ENCODE measurements around the gene IL17C. TPM values are rescaled to one million over a fixed set of nuclear protein-coding genes. Genes with fewer than 3 reads are reported as not detected.

Gene IL17C
- polyA plus RNA-seq, 1 donor from 2014 or later, result not detected

- Histone ChIP-seq H3K9me2 (ENCODE audit: insufficient read depth, low read length) (no peaks in the 10 kb centered on the region), H4K20me1 (ENCODE audit: insufficient read depth) (no peaks in the 10 kb centered on the region), H3K4me3 (ENCODE audit: low read length) (no peak overlapping the region), H3K27me3 (ENCODE audit: insufficient read depth, low read depth, low read length) (no peaks in the 10 kb centered on the region), H3K9ac (ENCODE audit: low read length) (no peak overlapping the region), H3K79me2 (replicated peaks; ENCODE audit: insufficient read depth, low read length) (peaks cover 4% of the 10 kb centered on the region), H3K36me3 (ENCODE audit: insufficient read depth, low read length) (peaks cover 5% of the 10 kb centered on the region), H3K9me3 (ENCODE audit: low read length) (no peaks in the 10 kb centered on the region), H3K4me2 (ENCODE audit: low read length) (no peak overlapping the region), H3K27ac (ENCODE audit: low read length) (no peak overlapping the region), H3F3A (ENCODE audit: insufficient read depth, low read length, poor library complexity, severe bottlenecking) (no peaks in the 10 kb centered on the region), H2AFZ (ENCODE audit: low read depth, low read length) (no peak overlapping the region)
- no peak for TF ChIP-seq POLR2AphosphoS5 (IDR thresholded peaks at IDR 0.05)
- TF ChIP-seq SMC3 (conservative IDR thresholded peaks at IDR 0.05; ENCODE audit: poor library complexity), result no peak
- TF ChIP-seq EZH2 (IDR thresholded peaks at IDR 0.05; ENCODE audit: borderline replicate concordance, insufficient read depth, low read length, poor library complexity, severe bottlenecking), result no peak
- no peak for TF ChIP-seq EP300 (conservative IDR thresholded peaks at IDR 0.05; ENCODE audit: poor library complexity, severe bottlenecking)
- no peak for TF ChIP-seq CTCF (IDR thresholded peaks at IDR 0.05; ENCODE audit: poor library complexity, severe bottlenecking)
- TF ChIP-seq MXI1 (conservative IDR thresholded peaks at IDR 0.05; ENCODE audit: poor library complexity, severe bottlenecking), result no peak
- no peak for TF ChIP-seq TAF1 (IDR thresholded peaks at IDR 0.05; ENCODE audit: low read depth)
- no peak for TF ChIP-seq RAD21 (conservative IDR thresholded peaks at IDR 0.05)
- TF ChIP-seq REST (IDR thresholded peaks at IDR 0.05; ENCODE audit: borderline replicate concordance), result no peak
Measured at GRCh38 chr16:88595921-88596320, 42.5 kb upstream of the IL17C start.

- TF ChIP-seq POLR2AphosphoS5 (IDR thresholded peaks at IDR 0.05) (no peak), RAD21 (conservative IDR thresholded peaks at IDR 0.05) (no peak), SMC3 (conservative IDR thresholded peaks at IDR 0.05; ENCODE audit: poor library complexity) (no peak), EZH2 (IDR thresholded peaks at IDR 0.05; ENCODE audit: borderline replicate concordance, insufficient read depth, low read length, poor library complexity, severe bottlenecking) (no peak), EP300 (conservative IDR thresholded peaks at IDR 0.05; ENCODE audit: poor library complexity, severe bottlenecking) (no peak), CTCF (IDR thresholded peaks at IDR 0.05; ENCODE audit: poor library complexity, severe bottlenecking) (no peak), MXI1 (conservative IDR thresholded peaks at IDR 0.05; ENCODE audit: poor library complexity, severe bottlenecking) (no peak), REST (IDR thresholded peaks at IDR 0.05; ENCODE audit: borderline replicate concordance) (no peak), TAF1 (IDR thresholded peaks at IDR 0.05; ENCODE audit: low read depth) (no peak)
- no peak overlapping the region for H3K4me2 ChIP-seq (ENCODE audit: low read length)
- no peaks in the 10 kb centered on the region for H3K27me3 ChIP-seq (ENCODE audit: insufficient read depth, low read depth, low read length)
- no peak overlapping the region for H3K4me3 ChIP-seq (ENCODE audit: low read length)
- peaks cover 5% of the 10 kb centered on the region for H3K36me3 ChIP-seq (ENCODE audit: insufficient read depth, low read length)
- no peak overlapping the region for H3K27ac ChIP-seq (ENCODE audit: low read length)
- H3K9me3 ChIP-seq (ENCODE audit: low read length), result no peaks in the 10 kb centered on the region
- H4K20me1 ChIP-seq (ENCODE audit: insufficient read depth), result no peaks in the 10 kb centered on the region
- no peak overlapping the region for H3K9ac ChIP-seq (ENCODE audit: low read length)
- peaks cover 4% of the 10 kb centered on the region for H3K79me2 ChIP-seq (replicated peaks; ENCODE audit: insufficient read depth, low read length)
- H3K9me2 ChIP-seq (ENCODE audit: insufficient read depth, low read length), result no peaks in the 10 kb centered on the region
- H3F3A ChIP-seq (ENCODE audit: insufficient read depth, low read length, poor library complexity, severe bottlenecking), result no peaks in the 10 kb centered on the region
- H2AFZ ChIP-seq (ENCODE audit: low read depth, low read length), result no peak overlapping the region
Measured at GRCh38 chr16:88596483-88596882, 41.9 kb upstream of the IL17C start.

All from neural cell (in vitro differentiated cells).